Adrenal gland (tissue), 5 donors: ENCODE measurements around the gene ATXN1.

Experiments
- CTCF ChIP-seq, 6 experiments: fragments of 450-650 bp in 4 of 6; fragments of 200-600 bp in 2 of 6; sonication (generic) in 1 of 6; IDR thresholded peaks; 1 replicate in 5 of 6; 2 replicates in 1 of 6; pipeline versions ENCODE4 v1.5.1 to v1.8.0; 2016 to 2021; ENCODE audit warnings: antibody characterized with exemption in 6 of 6, mild to moderate bottlenecking in 2 of 6, moderate library complexity in 1 of 6
- POLR2A ChIP-seq, 2 donors: fragments of 450-650 bp; IDR thresholded peaks; one replicate each; pipeline ENCODE4 v1.6.1; 2017; ENCODE audit warnings: antibody characterized with exemption in 2 of 2, mild to moderate bottlenecking in 2 of 2, moderate library complexity in 1 of 2
- donor health status: DM: no; HTN: no; CAD: no.

- TF ChIP-seq CTCF (IDR thresholded peaks at IDR 0.05) (peak; percentile 55 to 71 (median 64)), POLR2A (IDR thresholded peaks at IDR 0.05) (no peak)
These were observed 250.1 kb downstream of the ATXN1 start for GRCh38 chr6:16511040-16511660.
